HG03045 (cell line): ENCODE results near the gene AJUBA.
"Not testable (repeated sequence)": the region's sequence is repeated elsewhere in the genome, so short reads cannot be mapped to it uniquely, and the experiment has no call there.

ENCODE experiments used
- ATAC-seq: cut with Tn5 transposase; IDR thresholded peaks from one replicate; pipeline ENCODE4 v1.9.1; 2021; ENCODE audit warnings: mild to moderate bottlenecking, moderate library complexity; ENCODE audit not compliant: unreplicated experiment

The AJUBA gene

DNA sequence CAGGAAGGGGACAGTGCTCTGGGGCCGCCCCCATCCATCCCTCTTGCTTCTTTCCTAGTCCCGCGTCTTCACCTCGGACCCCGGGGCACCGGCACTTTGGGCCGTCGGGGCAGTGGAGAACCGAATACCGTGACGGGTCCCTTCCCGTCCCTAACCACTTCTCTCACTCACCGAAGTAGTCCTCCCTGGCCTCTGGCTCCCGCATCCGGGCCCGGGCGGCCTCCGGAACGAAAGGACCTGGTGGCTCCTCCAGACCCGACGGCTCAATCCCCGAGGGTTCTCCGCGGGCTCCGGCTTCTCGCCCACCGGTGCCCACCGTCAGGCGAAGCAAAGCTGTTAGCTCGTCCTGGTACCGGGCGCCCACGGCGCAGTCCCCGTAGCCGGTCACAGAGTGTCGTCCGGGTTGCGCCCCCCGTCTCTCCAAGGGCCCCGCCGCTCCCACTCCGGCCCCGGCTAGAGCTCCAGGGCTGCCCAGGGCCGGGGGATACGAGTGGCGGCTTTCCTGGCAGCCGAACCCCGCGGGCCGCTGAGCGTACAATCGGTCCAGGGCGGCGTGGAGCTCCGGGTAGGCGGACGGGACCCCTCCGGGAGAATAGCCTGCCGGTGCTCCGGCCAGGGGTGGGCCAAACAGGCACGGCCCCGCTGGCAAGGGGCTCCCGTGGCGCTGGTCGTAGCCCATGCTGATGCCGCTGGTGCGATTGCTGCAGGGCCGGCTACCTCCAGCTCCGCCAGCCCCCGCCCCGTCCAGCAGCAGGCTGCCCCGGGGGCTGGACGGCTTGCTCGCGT, 1.1 kb downstream of the AJUBA start:
- ATAC-seq: no peak

DNA sequence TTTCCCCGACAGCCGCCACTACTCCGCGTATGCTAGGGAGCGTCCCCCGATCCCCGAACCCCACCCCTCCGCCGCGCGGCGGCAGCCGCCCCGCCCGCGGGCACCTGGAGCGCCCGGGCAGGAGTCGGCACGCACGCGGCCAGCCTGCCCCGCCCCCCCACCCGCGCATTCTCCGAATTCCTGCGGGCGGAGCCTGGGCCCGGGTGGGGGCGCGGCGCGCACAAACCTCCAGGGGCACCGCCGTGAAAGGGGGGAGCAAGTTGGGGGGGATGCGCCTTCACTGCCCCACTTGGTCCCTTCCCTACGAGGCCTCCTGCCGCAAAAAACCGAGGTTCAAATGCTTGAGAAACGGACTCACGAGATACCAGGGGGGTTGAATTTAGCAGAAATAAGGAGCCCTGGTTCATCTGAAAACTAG, 1.7 kb downstream of the AJUBA start:
- ATAC-seq: no peak

DNA sequence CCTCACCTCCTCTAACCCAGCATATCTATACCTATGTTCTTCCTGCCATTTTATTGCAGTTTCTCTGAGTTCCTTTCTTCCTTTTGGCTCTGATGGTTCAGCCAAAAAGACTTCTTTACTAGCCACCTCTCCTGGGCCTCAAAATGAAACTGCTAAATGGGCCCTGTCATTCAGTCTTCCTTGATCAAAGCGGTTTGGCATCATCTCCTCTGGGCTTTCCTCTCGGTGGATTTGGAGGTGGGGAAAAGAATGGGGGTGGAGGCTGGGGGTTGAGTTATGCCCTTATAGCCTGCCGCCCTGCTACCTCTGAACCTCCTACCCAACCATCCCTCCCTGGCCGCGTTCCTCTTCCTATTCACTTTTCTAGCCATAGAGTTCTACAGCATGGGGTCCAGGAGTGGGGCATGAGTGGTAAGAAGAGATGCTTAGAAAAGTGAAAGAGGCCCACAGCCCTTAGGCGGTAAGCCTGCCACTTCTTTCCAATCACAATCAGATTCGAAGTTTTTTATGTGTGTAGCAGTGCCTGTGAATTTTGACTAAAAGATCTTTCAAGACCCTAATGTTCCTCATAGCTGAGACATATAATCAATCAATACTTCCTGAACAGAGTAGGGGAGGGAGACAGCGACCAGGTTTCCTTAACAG, 2.5 kb downstream of the AJUBA start:
- ATAC-seq: no peak

DNA sequence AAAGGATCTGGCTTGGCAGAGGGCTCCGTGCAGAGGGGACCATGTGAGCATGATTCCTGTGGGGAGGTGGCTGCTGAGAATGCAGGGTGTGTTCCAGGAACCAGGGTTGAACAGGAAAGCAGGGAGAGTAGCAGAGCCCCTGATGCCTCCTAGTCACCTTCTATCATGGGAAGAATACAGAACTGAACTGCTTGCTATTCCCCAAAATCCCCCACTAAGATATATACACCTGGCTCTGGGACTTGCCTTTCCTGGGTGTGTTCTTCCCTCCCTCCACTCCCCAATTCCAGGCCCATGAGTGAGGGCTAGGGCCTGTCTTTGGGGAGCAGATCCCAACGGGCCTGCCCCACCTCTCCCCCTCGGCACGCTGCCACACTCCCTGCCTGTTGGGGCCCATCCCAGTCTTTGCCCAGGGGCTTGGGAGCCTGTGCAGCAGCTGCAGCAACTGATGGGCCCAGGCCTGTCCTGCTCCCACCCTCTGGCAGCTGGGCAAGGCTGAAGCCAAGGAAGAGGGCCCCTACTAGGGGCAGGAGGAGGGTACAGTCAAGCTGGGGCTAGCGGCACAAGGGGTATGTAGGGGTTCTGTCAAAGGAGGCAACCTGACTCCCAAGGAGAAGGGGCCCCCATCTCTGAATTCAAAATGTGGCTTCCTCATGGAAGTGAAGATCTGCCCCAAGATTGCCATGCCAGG, 3.2 kb downstream of the AJUBA start:
- no peak for ATAC-seq

DNA sequence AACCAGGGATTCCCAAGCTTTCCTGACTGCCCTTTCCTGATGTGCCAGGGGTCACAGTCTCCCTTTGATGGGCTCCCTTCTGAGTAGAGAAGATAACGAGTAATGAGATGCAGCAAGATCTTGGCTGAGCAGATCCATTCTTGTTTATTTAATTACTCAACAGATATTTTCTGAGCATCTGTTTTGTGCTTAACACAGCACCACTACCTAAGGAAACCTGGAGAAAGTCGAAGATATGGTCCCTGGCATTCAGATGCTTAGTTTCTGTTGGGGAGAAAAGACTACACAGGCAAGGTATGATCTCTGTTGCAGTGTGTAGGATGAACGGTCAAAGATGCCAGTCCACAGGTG, 3.9 kb downstream of the AJUBA start:
- no peak for ATAC-seq

DNA sequence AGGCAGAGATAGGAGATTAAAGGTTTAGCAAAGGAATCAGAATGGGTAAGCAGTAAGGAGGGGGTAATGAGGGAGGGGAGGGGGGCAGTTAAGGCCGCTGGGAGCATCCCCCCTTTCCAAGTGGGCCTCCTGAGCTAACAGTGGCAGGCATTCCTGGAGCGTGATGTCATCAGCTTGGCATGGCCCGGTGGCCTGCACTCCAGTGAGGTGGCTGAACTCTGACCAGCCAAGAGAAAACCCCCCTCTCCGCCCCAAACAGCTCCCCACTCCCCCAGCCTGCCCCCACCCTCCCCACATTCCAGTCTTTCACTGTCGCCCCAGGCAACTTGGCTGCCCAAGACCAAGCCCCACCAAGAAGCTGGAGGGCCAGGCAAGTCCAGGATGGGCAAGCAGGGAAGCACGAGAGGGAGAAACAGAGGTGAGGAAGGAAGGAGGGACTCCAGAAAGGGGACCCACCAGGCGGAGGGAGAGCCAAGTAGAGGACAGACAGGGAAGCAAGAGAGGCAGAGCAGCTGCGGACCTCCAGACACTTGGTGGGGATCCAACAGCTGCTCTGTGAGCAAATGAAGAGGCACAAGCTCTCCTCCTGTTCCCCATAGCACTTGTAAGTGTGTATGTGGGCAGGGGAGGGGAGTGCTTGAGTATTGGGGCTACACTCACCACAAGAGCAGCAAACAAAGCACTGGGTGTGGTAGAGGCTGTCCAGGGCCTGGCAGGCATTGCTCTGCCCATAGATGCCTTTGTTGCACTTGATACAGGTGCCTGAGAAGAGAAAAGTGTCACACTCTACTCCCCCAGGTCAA, 4.5 kb downstream of the AJUBA start:
- ATAC-seq: no peak

DNA sequence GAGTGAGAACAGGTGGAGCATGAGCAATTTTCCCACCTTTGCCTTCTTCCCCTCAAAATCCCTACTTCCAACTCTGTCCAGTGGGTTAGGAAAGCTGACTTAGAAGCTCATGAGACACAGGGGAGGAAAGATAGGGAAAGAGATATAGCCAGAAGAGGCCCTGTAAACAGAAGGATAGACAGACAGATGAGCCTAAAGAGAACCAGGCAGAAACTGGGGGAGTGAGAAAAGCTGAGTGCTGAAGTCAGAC, 5.0 kb downstream of the AJUBA start:
- no peak for ATAC-seq

DNA sequence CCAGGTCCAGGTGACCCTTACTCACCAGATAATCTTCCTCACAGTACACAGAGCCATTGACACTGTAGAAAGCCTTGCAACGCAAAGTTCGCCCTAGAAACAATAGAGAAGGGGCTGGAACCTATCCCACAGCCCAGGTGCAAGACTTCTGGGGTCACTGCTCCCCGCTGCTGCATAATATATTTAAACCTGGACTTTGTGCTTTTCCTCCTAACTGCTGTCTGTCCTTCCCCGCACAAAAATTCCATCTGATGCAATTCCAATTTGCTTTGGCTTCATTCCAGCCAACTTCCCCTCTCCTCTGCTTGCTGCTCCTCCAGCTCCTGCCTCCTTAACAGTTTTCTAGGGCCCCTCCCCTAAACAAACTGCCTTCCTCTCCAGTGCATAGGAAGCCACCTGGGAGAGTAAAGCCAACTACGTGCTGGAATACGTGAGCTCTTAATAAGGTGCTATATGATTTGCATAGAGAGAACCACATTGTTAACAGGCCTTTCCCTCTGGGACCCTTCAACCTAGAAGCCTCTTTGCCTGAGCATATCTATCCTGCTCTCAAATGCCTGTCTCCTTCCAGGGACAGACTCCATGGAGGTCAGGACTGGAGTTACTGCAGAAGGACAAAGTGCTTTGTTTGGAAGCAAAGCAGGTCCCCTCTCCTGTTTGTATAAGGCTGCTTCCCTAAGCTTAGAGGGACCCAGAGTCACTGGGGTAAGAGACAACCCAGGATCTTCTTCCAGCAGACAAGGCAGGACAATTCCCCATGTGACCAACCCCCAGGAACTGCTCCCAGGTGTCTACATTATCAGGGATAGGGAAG, 5.5 kb downstream of the AJUBA start:
- no peak for ATAC-seq

DNA sequence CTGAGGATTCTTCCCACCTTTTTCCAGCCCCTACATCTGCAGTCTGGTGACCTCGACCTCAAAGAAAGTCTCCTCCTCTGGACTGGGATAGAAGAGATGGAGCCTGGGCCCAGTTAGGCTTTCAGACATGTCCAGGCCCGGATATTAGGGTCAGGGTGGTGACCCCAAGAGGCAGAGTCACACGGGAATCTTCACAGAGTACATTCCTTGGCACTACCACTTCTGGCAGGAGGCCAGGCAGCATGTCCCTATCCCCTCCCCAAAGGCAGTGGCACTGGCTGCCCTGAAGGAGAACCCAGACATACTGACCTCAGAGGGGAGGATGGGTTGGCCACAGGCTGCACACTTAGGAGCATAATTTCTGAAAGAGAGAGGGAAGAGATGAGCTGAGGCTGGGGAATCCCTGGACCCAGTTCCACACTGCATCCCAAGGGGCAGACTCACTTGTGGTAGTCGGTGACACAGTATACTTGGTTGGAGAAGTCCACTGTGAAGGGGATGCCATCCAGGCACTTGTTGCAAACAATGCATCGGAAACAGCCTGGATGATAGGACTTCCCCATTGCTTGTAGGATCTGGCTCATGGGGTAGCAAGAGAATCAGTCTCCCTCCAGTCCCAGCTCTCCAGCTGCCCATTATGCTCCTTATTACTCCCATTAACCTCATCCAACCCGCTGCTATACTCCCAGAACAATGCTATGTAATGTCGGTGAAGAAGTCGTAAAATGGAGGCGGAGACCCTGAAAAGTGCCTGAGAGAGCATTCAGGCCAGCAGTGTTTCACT, 7.6 kb downstream of the AJUBA start:
- ATAC-seq: no peak

DNA sequence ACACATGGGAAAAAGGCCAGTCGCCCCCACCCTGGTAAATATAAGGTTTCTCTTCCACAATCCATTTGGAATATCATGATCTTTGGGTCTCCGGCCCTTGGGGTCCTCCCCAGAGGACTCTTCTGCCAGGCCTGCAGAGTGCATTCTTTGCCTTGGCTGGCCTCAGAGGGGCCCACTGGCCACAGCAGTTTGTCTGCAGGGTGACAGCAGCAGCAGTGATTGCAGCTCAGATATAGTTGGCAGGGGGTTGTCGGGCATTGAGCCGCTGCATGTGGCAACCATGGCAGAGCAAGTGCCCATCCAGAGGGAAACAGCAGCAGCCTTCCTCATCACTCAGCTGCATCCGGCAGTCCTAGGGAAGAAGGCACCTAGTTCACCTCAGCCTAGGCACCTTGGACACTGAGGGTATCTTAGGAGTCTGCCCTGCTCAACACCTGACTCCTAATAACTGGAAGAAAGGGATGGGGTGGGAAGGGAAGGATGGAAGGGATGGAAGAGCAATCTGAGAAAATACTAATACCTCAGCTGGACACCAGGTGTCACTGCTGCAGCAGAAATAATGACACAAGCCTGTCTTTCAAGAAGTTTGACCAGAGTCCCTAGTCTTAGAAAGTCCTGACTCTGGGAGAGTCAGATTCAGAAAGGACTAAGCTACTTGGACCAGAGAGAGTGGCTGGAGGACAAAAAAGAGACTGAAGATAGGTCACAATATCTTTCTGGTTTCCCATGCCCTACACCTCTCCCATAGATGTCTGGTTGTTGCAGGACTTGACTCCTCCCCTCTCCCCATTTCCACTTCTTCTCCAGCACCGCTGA, 8.9 kb downstream of the AJUBA start:
- no peak for ATAC-seq

DNA sequence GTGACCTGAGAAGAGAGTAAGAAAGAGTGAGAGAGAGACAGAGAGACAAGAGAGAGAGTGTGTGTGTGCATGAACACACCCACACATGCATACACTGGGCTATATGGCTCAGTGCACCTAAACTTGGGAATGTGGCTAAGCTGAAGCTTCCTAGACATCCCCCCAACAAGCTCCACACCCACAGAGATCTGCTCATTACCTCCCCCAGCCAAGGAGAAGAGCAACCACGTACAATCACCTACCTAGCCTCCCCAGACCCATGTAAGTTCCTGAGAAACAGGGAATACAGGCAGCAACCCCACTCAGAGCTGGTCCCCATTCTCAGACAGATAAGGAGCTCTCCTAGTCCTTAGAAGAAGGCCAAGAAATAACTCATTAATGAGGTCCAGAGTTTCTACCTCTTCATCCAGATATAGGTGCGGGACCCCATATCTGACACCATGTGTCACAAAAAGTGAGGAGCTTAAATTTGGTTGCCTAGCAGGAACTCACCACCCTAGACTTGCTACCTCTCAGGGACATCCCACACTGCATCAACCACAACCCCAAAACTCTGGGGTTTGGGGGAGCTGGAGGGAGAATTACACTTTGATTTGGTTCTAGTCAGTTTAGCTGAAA, 9.9 kb downstream of the AJUBA start:
- no peak for ATAC-seq

DNA sequence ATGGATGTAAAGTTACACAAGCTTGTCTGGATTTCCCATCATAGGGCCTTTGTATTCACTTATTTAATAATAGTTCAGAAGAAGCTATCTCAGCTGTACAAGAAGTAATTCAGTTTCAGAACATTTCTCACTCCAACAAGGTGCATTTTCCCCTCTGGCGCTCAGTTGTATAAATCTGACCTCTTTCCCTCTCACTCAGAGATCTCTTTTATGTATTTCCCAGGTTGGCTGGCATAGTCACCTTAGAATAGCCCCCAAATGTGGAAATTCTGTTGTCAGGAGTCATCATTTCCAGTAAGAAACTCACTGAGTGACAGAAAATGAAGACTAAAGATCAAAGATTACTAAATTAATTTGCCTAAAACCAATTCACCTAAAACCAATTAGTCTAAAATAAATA, 11.2 kb downstream of the AJUBA start:
- ATAC-seq: no peak

DNA sequence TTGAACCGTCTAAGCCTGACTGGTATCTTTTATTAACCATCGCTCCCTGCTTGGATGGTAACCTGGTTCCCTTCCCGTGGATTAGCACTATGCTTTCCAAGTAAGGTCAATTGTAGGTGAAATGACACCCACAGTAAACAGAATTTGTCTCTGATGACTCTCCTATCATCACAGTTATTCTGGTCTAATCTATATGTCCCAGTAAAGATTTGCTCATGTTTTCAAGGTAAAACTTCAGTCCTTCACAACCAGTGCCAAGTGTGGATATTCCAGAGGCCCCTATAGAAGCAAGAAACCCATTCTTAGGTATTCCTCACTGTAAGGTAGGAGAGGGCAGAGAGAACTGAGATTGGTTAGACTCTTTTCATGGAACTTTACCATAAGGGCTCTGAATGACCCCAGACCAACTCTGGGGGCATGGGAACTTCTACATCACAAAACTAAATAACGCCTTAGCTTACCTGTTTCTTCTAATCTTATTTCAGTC, 15.5 kb downstream of the AJUBA start:
- ATAC-seq: no peak

DNA sequence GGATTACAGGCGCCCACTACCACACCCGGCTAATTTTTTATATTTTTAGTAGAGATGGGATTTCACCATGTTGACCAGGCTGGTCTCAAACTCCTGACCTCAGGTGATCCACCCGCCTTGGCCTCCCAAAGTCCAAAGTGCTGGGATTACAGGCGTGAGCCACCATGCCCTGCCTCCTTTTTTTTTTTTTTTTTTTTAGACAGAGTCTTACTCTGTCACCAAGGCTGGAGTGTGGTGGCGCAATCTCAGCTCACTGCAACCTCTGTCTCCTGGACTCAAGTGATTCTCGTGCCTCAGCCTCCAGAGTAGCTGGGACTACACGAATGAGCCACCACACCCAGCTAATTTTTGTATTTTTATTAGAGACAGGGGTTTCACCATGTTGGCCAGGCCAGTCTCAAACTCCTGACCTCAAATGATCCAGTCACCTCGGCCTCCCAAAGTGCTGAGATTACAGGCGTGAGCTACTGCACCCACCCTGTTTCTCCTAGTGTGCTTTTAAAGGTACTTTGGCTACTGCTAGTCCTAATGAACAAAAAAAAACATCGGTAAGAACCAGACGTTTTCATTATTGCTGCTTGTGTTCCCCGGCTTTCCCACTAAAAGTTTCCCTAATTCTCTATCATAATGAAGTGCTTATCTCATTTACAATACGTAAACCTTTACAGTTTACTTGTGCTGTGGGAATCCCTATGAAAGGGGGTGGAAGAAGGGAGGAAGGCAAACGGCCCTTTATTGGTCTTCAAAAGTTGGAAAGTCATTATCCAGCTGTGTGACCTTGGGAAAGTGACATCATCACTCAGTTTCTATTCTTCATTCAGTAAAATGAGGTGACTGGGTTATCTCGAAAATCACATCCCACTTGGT, 16.2 kb downstream of the AJUBA start:
- not testable (repeated sequence) for ATAC-seq

DNA sequence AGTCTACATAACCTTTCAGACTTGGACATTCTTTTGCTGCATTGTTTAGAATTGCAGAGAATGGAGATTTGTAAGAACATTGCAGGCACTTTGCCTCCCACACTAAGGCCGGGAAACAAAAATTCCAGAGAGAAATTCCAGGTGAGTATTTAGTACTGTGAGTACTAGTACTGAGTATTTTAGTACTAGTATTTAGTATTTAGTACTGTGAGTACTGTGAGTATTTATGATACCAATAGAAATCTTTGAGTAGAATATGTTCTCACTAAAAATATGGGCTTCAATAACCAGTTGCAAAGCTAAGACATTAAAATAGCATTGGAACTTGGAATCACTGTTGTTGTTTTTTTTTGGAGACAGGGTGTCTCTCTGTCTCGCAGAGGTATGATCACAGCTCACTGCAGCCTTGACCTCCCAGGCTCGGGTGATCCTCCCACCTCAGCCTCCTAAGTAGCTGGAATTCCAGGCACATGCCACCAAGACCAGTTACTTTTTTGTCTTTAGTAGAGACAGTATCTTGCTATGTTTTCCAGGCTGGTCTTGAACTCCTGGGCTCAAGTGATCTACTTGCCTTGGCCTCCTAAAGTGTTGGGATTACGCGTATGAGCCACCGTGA, 20.2 kb downstream of the AJUBA start:
- ATAC-seq: no peak

DNA sequence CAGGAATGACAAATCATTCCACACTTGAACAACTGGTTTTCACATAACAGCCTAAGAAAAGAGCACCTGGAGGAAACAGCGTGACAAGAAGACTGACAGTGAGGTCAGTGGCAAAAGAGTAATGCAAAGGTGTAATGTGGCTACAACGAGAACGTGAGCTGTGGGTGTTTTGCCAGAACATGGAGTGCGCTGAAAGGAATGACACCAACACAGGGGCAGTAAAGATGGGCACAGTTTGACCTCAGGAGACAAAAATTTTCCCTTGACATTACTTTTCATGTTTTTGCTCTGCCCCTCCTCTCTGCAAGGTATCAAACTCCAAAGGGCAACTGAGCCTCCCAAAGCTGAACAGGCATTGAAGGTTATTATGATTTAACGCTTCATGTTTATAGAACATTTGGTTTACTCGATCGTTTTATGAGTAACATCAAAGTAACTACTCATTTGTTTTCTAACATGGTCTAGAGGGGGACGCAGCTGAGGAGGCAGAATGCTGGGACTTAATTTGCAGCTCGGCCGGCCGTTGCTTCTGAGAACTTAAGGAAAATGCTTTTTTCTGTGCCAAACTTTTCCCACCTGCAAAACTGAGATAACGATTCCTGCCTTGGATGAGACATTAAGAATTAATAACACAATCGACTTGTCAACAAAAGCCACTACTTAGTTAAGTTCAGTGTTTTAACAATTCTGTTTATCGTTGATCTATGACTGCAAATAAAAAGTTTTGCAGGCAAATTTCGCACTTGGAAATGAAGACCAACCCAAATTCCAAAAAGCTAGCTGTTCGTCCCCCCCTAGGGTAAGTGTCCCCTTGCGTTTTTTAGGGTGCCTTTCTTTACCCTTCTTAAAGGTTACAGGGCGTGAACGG, 26.4 kb downstream of the AJUBA start:
- no peak for ATAC-seq
